AG10803 (cell line): ENCODE results near the gene IER3.
A peak's percentile ranks its signal among the peaks of the same experiment; 100 is the strongest.
"Not testable (repeated sequence)": the region's sequence is repeated elsewhere in the genome, so short reads cannot be mapped to it uniquely, and the experiment has no call there.

Source experiments
- DNase-seq: peaks from one replicate; pipeline ENCODE4 v3.0.0; 2010; ENCODE audit warnings: low read depth
- H3K4me3 ChIP-seq: 2 replicates; pipeline ENCODE4 v1.5.1; 2011; ENCODE audit warnings: mild to moderate bottlenecking, low read length, control low read depth
- CTCF ChIP-seq: conservative IDR thresholded peaks from 2 replicates; pipeline ENCODE4 v1.5.1; 2011; ENCODE audit warnings: mild to moderate bottlenecking, low read length, control low read depth, inconsistent platforms

The IER3 gene

GRCh38 chr6:30721198-30722024 lies 22.9 kb downstream of the IER3 start:
- TF ChIP-seq CTCF = no peak; the same call in 1 of the 2 replicates
- H3K4me3 ChIP-seq = peak overlapping the region; percentile 96
- peak; percentile 89 for DNase-seq

- DNase-seq = peak; percentile 44
- peak overlapping the region; percentile 93 for H3K4me3 ChIP-seq
- no peak for TF ChIP-seq CTCF
These were observed 23.6 kb downstream of the IER3 start for GRCh38 chr6:30720738-30721197.

GRCh38 chr6:30719791-30720737 lies 24.3 kb downstream of the IER3 start, which contains the start of gene TUBB:
Gene TUBB (plus strand): TSS chr6:30720352. CDS start chr6:30720507, 155 bp downstream.
- peak; percentile 97 for DNase-seq
- TF ChIP-seq CTCF = 0 out of 2 replicates have a peak, but pooled peaks have one; percentile 8
- peak within 1 kb of the TSS; percentile 93 for H3K4me3 ChIP-seq

DNA sequence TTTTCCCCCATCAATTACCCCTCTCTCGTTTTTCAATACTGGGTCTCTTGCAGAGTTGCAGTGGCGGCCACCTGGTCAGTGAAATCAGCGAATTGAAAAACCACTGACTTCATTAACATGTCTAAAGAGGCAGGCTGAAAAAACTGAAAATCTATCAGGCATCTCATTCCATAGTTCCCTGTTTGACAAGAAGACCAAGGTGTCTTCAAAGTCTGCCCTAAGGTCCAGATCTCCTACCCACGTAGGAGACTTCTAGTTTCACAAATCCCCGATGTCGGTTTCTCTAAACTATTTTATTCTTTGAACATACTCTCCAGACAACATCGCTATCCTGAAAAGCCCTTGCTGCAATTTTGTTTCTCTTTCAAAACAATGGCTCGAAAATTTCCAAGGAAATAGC lies 25.0 kb downstream of the IER3 start:
- no peak for TF ChIP-seq CTCF
- no peak for DNase-seq
- peak overlapping the region; percentile 71 for H3K4me3 ChIP-seq

DNA sequence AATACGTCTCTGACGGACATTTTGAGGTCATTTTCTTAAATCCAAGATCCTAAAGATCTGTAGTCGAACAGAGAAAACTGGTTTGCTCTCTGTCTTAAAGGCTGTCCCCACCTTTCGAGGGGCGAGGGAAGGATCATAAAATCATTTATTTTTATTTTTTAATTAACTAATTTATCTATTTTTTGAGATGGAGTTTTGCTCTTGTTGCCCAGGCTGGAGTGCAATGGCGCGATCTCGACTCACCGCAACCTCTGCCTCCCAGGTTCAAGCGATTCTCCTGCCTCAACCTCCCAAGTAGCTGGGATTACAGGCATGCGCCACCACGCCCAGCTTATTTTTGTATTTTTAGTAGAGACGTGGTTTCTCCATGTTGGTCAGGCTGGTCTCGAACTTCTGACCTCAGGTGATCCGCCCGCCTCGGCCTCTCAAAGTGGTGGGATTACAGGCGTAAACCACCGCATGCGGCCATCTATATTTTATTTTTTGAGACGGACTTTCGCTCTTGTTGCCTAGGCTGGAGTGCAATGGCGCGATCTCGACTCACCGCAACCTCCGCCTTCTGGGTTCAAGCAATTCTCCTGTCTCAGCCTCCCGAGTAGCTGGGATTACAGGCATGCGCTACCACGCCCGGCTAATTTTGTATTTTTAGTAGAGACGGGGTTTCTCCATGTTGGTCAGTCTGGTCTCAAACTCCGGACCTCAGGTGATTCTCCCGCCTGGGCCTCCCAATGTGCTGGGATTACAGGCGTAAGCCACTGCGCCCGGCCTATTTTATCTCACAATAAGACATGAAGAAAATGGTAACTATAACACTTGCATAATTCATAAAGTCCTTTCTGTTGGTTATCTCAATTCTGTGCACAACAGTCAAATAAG lies 26.3 kb downstream of the IER3 start:
- not testable (repeated sequence) for DNase-seq
- H3K4me3 ChIP-seq = peak overlapping the region; percentile 59

DNA sequence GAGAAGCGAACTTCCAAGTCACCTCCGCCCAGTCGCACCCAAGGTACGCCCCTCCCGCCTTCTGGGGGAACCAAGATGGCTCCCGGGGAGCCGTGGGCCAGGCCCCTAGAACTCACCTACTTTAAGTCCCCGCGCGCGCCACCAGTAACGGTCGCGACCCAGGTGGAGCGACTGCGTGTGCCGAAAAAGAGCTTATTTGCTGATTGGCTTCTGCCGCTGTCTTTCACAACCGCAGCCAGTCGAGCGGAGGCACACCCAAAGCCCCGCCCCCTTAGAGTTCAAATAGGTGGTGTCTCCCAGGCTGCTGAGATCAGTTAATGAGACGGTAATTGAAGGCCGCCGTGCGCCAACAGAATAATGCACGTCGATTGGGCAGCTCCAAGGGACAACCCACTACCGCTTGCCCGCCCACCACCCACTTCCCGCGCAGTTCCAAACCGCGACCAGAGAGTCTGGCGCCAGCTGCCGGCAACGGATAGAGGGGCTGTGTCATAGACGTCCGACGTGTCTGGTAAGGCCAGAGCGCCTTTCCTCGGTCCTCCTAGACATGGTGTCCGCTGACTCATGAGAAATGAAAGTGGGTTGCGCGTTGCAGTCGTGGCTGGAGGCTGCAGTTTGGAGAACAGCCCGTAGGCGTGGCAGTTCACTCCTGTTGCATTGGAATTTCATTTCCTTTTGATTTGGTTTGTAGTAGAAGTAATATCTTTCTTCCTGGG lies 27.1 kb downstream of the IER3 start, which contains the start of gene MDC1:
Gene MDC1 (minus strand): TSS at position 153 of the 716 bp plus-strand sequence. CDS start 2,106 bp downstream, outside the sequence.
- TF ChIP-seq CTCF = peak; percentile 28; the same call in 1 of the 2 replicates
- DNase-seq = peak; percentile 100

More for the DNA sequence above, 27.1 kb downstream of the IER3 start, which contains the start of gene MDC1:
- H3K4me3 ChIP-seq = peak within 1 kb of the TSS; percentile 82
